ENCODE data around the gene MAP3K4. TPM values are rescaled to one million over a fixed set of nuclear protein-coding genes. Genes with fewer than 3 reads are reported as not detected.
A peak's percentile ranks its signal among the peaks of the same experiment; 100 is the strongest.

MAP3K4 gene, protein sequence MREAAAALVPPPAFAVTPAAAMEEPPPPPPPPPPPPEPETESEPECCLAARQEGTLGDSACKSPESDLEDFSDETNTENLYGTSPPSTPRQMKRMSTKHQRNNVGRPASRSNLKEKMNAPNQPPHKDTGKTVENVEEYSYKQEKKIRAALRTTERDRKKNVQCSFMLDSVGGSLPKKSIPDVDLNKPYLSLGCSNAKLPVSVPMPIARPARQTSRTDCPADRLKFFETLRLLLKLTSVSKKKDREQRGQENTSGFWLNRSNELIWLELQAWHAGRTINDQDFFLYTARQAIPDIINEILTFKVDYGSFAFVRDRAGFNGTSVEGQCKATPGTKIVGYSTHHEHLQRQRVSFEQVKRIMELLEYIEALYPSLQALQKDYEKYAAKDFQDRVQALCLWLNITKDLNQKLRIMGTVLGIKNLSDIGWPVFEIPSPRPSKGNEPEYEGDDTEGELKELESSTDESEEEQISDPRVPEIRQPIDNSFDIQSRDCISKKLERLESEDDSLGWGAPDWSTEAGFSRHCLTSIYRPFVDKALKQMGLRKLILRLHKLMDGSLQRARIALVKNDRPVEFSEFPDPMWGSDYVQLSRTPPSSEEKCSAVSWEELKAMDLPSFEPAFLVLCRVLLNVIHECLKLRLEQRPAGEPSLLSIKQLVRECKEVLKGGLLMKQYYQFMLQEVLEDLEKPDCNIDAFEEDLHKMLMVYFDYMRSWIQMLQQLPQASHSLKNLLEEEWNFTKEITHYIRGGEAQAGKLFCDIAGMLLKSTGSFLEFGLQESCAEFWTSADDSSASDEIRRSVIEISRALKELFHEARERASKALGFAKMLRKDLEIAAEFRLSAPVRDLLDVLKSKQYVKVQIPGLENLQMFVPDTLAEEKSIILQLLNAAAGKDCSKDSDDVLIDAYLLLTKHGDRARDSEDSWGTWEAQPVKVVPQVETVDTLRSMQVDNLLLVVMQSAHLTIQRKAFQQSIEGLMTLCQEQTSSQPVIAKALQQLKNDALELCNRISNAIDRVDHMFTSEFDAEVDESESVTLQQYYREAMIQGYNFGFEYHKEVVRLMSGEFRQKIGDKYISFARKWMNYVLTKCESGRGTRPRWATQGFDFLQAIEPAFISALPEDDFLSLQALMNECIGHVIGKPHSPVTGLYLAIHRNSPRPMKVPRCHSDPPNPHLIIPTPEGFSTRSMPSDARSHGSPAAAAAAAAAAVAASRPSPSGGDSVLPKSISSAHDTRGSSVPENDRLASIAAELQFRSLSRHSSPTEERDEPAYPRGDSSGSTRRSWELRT (N-terminal part only)
- 22.9 TPM for total RNA-seq (2013)
- polyA plus RNA-seq (10 to 100 TPM in 1 of 3 donors, 1 to 10 TPM in 2; 3.2 to 12.3 (median 3.5) TPM), polyA minus RNA-seq (11.5 and 14.8 TPM in 2 replicates), total RNA-seq (33.0 to 163 (median 59.7) reads per million in 11 experiments)

DNA sequence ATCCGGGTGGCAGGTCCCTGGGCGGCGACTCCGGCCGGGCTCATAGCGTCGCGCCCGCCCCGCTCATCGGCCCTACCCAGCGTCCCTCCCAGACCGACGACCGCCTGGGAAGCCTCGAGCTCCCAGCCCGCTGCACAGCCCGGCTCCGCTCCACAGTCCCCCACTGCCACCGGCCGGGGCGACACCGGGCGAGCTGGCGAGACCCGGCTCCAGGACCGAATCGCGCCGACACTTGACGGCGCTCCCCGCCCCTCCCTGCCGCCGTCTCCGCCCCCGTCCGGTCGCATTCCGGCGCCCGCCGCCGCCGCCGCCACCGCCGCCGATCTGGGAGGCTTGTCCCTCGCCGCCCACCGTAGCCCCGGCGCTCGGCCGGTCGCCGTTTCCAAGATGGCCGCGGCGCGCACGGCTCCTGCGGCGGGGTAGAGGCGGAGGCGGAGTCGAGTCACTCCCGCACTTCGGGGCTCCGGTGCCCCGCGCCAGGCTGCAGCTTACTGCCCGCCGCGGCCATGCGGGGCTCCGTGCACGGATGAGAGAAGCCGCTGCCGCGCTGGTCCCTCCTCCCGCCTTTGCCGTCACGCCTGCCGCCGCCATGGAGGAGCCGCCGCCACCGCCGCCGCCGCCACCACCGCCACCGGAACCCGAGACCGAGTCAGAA is at the start of gene MAP3K4:
TSS of gene MAP3K4 (plus strand) at position 364 of the 655 bp plus-strand sequence. CDS start at position 527, 163 bp downstream.
- peaks cover 4 to 11% (median 6%) of the 10 kb centered on the region in 3 donors for H3K27me3 Mint-ChIP-seq (ENCODE audit: low read depth in 3 of 3)
- H3K4me1 Mint-ChIP-seq: peaks cover 38% of the 10 kb centered on the region
- H3K79me2 ChIP-seq (ENCODE audit: insufficient read depth, low read length): peaks cover 46% of the 10 kb centered on the region
- H3K9me3 ChIP-seq (replicated peaks in 1 of 2; ENCODE audit: control insufficient read depth in 1 of 2, insufficient read depth in 1 of 2, low read length in 2 of 2): no peaks in the 10 kb centered on the region
- H3K4me3 Mint-ChIP-seq: peak within 1 kb of the TSS; percentile 85 to 95
- peaks cover 3 to 5% of the 10 kb centered on the region in 2 donors for H3K27me3 ChIP-seq (ENCODE audit: control insufficient read depth in 2 of 2, insufficient read depth in 2 of 2, low read length in 2 of 2)
- H3K4me3 ChIP-seq (replicated peaks in 1 of 3; ENCODE audit: low read depth in 2 of 3, low read length in 3 of 3): peak within 1 kb of the TSS; percentile 65 to 93 (median 84)
- peaks cover 23 to 34% of the 10 kb centered on the region in 2 donors for H3K4me1 ChIP-seq (ENCODE audit: control insufficient read depth in 1 of 2, insufficient read depth in 2 of 2, low read length in 2 of 2)
- intact Hi-C loops (cut with micrococcal nuclease): loop anchor here (5.0 to 10.0 kb wide), 2 partner anchors 273 to 386 kb away; no protein-coding TSS in a partner anchor
- peak within 1 kb of the TSS; percentile 99 for H3K4me2 ChIP-seq (replicated peaks; ENCODE audit: extremely low read depth, low read length, poor library complexity, severe bottlenecking)
- H3K36me3 Mint-ChIP-seq: peaks cover 1 to 6% of the 10 kb centered on the region in 2 donors
- H3K27ac Mint-ChIP-seq: peak within 1 kb of the TSS; percentile 77 to 92 (median 87)
- peak within 1 kb of the TSS; percentile 98 for H2AFZ ChIP-seq (ENCODE audit: insufficient read depth, low read depth, low read length, poor library complexity, severe bottlenecking)
- peak within 1 kb of the TSS; percentile 45 to 80 for H3K27ac ChIP-seq (ENCODE audit: low read depth in 1 of 2, low read length in 2 of 2)
- peak; percentile 63 to 81 (median 68) for DNase-seq
- peaks cover 14% of the 10 kb centered on the region for H4K20me1 ChIP-seq (ENCODE audit: insufficient read depth, low read length)
- peak within 1 kb of the TSS; percentile 89 for H3K9ac ChIP-seq (ENCODE audit: insufficient read depth, low read length, poor library complexity, severe bottlenecking)
- H3K9me3 Mint-ChIP-seq: peaks cover 0 to 4% (median 0%) of the 10 kb centered on the region in 7 donors
- TF ChIP-seq, protein P1, sequence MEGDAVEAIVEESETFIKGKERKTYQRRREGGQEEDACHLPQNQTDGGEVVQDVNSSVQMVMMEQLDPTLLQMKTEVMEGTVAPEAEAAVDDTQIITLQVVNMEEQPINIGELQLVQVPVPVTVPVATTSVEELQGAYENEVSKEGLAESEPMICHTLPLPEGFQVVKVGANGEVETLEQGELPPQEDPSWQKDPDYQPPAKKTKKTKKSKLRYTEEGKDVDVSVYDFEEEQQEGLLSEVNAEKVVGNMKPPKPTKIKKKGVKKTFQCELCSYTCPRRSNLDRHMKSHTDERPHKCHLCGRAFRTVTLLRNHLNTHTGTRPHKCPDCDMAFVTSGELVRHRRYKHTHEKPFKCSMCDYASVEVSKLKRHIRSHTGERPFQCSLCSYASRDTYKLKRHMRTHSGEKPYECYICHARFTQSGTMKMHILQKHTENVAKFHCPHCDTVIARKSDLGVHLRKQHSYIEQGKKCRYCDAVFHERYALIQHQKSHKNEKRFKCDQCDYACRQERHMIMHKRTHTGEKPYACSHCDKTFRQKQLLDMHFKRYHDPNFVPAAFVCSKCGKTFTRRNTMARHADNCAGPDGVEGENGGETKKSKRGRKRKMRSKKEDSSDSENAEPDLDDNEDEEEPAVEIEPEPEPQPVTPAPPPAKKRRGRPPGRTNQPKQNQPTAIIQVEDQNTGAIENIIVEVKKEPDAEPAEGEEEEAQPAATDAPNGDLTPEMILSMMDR (IDR thresholded peaks at IDR 0.05): no peak
- no peaks in the 10 kb centered on the region for H3K36me3 ChIP-seq (replicated peaks in 1 of 2; ENCODE audit: control insufficient read depth in 1 of 2, insufficient read depth in 2 of 2, low read length in 2 of 2)
- under 1% methylated on average over 97 of the region's 97 CpGs for WGBS (ENCODE audit: insufficient coverage)

All from CD14-positive monocyte (primary cell).